GM19324 (cell line): ENCODE results near the gene CNTN2.

ENCODE experiments used
- ATAC-seq: cut with Tn5 transposase; IDR thresholded peaks from one replicate; pipeline ENCODE4 v1.9.1; 2021; ENCODE audit warnings: mild to moderate bottlenecking, moderate library complexity; ENCODE audit not compliant: unreplicated experiment, low FRiP score

Gene CNTN2

DNA sequence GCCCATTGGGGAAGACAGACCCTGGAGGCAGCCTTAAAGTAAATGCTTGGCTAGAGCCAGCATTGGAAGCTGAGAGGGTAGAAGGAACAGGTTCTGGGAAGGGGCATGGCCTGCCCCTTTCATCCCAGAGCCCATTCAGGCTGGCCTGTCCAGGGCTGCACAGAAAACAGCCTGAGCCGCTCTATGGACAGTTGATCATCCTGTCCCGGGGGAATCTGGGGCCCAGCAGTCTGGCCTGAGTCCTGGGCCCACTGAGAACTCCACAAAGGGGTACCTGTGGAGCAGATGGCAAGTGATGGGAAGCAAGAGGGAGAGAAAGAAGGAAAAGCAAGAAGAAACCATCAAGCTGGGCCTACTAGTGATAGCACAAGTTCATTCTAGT, 28.0 kb downstream of the CNTN2 start:
- no peak for ATAC-seq

DNA sequence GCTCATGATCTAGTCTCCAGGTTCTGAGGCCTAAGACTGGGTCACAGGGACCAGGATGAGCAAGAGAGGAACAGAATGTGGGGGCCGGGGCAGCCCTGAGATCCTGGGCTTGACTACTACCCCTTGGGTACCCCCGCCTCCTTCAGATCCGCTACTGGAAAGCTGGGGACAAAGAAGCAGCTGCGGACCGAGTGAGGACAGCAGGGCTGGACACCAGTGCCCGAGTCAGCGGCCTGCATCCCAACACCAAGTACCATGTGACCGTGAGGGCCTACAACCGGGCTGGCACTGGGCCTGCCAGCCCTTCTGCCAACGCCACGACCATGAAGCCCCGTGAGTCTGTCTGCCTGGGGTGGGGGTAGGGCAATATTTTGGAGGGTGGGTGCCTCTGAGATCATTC, 28.8 kb downstream of the CNTN2 start:
- ATAC-seq, result no peak

DNA sequence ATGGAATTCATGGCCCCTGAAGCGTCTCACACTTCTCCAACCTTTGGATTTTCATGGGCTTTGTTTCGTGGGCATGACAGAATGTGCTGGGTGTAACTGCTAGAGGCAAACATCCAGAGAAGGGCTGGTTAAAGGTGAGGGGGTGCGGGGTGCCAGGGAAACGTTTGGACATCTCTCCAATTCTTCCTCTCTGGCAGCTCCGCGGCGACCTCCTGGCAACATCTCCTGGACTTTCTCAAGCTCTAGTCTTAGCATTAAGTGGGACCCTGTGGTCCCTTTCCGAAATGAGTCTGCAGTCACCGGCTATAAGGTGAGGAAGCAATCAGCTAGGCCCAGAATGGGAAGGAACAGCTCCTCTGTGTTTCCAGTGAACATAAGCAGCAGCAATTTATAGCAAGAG, 29.3 kb downstream of the CNTN2 start:
- ATAC-seq, result no peak

DNA sequence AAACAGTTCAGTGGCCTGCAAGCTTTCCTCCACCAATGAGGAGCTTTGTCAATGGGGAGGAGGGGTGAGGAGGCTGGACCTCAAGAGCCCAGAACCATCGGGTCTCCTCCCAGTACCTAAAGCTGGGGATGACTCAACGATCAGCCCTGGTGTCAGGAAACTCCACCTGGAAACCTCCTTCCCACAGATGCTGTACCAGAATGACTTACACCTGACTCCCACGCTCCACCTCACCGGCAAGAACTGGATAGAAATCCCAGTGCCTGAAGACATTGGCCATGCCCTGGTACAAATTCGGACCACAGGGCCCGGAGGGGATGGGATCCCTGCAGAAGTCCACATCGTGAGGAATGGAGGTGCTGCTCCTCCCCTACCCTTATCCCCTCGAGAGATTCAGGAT, 29.9 kb downstream of the CNTN2 start:
- no peak for ATAC-seq

DNA sequence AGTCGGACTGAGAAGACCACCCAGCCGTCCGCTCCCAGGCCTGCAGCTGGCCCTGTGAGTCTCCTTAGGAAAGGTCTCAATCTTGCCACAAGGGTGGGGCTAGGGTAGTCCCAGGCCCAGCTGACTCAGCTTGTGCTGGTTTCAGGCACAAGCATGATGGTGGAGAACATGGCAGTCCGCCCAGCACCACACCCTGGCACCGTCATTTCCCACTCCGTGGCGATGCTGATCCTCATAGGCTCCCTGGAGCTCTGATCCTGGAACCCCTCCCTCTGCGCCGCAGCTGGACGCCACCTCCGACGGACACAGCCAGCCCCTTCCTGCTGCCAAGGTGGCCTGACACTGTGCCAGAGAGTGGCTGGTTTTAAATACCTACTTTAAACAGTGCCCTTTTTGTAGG, 30.5 kb downstream of the CNTN2 start:
- ATAC-seq, result no peak

DNA sequence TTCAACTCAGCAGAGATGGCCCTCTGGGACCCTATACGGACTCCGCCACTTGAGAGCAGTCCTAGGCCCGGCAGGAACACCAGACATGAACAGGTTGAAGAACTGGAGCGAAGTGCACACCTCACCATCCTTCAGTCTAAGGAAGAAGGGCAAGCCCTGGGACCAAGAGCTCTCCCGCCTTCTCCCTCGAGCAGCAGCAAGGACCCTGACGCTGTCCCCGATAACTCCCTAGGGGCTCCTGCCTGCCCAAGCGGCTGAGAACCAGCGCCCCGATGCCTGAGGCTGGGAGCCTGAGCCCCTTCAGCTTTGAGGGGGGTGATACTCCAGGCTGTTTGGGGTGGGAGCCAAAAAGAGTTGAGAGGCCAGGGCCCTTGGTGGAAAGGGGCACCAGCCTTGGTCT, 31.1 kb downstream of the CNTN2 start:
- no peak for ATAC-seq

DNA sequence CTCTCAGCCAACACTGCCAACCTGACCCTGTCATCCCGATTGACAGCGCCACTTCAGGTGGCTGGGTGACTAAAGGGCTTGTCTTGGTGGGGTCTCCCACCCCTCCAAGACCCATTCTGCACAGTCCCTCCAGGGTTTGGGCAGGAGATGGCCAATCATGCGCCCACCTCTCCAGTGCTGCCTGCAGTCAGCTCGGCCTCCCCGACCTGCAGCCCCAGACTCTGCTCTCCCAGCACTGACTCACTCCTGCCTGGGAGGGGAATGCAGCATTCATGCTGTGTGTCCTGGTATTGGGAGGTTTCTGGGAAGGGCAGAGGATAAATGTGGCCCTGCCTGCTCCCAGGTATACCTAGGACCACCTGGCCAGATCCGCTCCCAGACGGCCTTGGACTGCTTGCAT, 31.5 kb downstream of the CNTN2 start:
- ATAC-seq, result no peak

DNA sequence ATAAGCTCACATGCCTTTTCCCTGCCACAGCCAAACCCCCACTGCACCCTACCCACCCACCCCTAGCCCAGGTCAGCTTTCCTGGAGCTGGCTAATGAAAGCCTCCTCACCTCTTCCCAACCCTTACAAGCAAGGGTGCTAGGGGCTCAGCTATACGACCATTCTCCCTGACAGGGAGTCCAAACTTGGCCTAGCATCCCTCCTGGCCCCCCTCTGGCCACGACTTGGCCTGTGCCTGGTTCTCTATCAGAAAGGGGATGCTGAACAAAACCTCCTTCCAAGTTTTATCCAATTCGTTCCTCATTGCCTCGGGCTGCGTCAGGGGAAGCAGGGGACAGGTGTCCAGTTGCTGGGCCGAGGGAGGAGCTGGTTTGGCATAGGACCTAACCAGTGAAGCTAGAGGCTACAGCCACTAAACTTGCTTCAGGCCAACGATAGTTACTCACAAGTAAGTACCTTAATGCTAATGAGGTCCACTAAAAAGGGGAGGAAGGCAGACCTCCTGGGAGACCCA, 32.7 kb downstream of the CNTN2 start:
- ATAC-seq, result no peak

DNA sequence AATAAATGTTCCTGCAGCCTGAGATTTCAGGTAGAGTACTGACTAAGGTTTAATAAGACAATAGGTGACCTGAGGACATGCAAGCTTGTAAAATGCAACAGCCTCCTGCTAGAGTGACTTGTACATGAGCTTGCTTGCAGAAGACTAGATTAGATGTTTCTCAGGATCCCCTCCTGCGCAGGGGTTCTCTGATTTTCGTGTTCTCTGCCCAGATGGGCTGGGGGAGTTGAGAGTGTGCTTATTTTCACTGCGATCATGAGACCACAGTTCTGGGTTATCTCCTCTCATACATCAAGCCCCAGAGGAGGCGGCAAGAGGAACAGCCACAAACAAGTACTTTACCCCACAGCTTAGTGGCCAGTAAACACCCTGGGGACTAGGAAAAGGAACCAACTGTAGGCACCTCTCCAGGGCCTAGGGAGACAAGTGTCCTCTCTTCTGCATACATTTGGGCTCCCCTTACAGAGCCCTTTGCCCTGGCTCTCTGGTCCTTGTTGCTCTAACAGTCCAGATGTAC, 33.3 kb downstream of the CNTN2 start:
- no peak for ATAC-seq

DNA sequence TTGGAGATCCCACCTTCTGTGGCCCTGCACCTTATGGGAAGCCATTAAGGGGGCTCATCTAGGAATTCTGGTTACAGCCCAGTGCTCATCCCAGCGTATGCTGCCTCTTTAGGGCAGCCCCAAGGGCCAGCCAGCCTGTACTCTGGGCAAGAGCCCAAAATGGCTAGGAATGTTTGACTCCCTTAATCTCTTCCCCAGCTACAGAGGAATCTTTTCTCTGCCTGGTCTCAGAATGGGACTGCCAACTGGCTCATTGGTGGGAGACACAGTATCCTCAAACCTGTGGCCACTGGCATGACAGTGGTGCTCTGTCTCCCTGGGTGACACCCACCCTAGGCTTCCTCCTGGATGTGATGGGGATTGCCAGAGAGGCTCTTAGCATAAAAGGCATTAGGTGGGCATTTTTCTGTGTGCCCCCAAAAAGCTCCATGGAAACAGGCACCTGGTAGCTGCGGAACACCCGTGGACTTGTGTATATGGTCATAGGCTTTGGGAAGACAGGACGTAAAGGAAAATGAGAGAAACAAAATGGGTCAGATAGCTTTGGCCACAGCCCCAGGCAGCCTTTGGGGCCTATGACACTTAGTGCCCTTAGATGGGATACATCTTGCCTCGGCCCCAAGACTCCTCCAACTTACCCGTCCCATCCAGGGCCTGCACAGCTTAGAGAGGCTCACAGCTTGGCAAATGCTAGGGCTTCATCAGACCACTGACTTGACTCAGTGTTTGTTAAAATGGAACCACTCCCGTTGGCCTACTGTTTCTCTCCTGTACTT, 34.3 kb downstream of the CNTN2 start:
- no peak for ATAC-seq

DNA sequence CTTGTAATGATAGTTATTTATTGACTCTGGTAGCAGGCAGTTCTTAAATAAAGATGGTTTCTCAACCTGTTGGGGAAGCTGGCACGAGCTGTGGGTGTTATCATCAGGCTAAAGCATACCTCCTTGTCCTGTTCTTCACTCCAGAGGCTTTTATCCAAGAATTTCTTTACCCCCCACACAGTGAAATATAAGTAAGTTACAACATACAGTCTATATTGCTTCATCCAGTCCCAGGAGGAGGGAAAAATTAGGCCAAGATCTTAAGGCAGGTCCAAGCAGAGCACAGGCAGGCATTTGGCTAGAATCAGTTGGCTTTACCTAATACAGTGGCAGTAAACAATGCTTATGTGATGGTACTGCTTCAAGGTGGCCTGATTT, 34.9 kb downstream of the CNTN2 start:
- no peak for ATAC-seq

DNA sequence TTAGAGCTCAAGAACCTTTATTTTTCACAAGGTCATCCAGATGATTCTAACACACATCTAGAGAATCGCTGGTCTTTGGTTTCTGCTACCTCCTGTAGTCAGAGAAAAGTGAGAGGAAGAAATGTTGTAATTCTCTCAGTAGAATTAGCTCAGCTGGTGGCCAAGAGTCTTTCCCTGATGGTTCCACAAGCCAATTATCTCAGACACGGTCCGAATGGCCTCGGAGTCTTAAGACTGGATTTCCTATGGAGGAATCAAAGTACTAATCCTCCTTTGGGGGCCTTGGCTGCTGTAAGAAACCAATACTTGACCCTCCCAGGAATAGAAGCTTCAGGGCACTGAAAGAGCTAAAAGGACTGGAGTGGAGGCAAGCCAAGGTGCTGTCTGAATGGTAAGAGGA, 39.4 kb downstream of the CNTN2 start:
- no peak for ATAC-seq

DNA sequence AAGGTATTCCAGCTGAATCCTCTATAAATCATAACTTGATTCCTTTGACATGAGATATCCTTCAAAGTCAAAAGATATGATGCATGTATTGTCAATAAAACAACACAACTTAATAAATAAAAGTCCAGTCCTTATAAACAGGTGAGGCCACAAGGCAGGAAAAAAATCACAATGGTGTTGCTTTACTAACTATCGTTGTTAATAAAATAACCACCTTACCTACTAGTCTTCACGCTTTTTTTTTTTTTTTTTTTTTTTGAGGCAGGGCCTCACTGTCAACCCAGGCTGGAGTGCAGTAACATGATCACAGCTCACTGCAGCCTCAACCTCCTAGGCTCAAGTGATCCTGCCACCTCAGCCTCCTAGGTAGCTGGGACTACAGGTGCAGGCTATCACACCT, 41.3 kb downstream of the CNTN2 start, which contains the start of gene TMEM81:
TSS of gene TMEM81 (minus strand) at position 101 of the 400 bp plus-strand sequence. CDS start 140 bp downstream, outside the sequence.
- ATAC-seq, result no peak

DNA sequence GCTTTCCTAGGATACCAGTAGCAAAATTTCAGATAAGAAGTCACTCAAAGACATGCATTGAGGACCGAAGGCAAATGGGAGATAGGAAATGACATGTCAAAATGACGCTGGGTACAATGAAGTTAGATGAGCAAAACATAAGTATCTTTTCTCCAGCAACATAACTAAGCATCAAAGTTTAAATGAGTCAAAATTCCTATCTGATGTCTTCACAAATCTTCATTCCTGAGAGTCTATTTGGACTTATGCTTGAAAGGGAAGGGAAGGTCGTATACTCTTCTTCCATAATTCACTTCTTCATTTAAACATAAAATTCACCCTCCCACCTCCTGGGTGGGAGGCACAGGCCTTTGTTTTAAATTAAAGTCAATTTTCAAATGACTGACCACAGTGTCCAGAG, 45.3 kb downstream of the CNTN2 start:
- ATAC-seq, result no peak

DNA sequence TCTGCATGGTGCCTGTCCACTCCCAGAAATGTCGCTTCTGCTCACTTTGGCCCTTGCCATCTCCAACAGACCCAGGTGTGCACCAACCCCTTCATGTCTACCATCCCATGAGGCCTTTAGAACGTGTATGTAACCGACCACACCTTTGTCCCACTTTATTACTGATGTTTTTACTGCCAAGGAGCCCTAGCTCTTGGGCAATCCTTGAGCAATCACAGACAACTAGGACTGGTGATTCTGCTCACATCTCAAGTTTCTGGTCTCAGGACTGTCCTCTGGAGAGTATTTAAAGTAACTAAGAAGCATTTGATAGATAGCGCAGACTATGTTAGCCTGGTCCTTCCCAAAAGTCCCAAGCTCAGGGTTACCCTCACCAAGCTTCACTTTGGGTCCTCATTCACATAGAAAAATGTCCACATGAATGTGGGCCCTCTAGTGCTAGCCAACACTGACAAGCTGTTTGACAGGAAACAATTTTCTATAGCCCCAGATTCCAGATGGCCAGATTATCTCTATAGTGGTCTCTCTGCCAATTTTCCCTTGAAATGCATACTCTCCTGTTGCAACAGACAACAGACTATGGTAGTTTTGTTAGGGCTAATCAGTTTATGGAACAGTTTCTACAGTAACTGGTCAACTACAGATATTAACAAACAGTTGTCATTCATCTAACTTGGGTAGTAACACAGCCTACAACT, 48.2 kb downstream of the CNTN2 start:
- ATAC-seq, result no peak

DNA sequence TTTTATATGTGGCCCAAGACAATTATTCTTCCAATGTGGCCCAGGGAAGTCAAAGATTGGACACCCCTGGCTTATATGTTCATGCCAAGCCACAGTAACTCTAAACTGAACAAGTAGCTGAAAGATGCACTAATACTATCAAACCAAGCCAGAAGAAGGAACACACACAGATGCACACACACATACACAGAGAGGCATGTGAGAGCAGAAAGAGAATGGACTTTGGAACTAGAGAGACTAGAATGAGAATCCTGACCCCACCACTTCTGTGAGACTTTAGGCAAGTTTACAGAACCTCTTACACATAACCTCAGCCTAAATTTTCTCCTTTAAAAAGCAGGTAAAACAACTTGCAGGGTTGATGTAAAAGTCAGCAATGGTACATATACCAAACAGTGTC, 52.4 kb downstream of the CNTN2 start:
- no peak for ATAC-seq

DNA sequence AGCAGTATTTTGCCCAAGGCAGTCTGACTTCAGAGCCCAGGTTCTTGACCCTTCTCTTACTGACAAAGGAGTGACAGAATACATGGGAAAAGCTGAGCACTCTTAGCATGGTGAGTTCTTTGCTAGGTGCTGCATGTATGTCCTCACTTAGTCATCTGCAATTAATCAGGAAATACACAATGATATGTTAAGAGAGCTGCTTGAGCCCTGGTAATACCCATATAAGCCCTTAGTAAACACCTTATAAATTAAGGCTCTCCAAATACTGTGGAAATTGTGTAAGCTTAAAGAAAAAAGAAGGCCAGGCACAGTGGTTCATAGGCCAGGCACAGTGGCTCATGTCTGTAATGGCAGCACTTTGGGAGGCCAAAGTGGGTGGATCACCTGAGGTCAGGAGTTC, 55.2 kb downstream of the CNTN2 start:
- no peak for ATAC-seq

DNA sequence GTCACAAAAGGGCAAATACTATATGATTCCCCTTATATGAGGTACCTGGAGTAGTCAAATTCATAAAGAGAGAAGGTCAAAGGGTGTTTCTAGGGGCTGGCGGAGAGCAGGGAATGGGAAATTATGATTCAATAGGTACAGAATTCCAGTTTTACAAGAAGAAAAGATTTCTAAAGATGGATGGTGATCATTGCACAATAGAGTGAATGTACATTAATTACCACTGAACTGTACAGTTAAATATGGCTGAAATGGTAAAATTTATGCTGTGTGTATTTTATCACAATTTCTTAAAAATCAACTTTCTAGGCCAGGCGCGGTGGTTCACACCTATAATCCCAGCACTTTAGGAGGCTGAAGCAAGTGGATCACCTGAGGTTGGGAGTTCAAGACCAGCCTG, 59.4 kb downstream of the CNTN2 start:
- ATAC-seq, result no peak

DNA sequence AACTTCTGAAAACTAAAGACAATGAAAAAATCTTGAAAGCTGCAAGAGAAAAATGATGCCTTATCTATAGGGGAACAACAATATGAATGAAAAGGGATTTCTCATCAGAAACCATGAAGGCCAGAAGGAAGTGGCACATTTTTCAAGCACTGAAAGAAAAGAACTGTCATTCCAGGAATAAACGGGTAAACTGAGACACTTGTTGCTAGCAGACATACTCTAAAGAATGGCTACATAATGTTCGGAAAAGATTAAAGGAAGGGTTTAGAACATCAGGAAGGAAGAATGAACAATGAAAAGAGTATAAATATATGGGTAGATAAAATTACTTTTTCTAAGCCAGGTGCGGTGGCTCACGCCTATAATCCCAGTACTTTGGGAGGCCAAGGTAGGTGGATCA, 64.3 kb downstream of the CNTN2 start:
- ATAC-seq, result no peak

DNA sequence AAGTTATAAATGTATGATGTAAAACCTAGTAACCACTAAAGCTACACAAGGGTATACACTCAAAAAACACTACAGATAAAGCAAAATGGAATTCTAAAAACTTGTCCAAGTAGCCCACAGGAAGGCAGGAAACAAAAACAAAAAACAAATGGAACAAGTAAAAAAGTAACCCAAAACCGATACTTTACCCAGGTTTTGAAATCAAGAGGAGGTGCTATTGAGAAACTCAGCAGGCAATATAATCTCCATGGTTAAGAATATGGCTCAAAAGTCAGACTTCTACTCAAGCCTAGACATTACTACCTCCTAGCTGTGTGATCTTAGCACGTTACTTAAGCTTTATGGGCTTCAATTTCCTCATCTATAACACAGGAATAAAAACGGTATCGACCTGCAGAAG, 65.5 kb downstream of the CNTN2 start:
- ATAC-seq, result no peak

DNA sequence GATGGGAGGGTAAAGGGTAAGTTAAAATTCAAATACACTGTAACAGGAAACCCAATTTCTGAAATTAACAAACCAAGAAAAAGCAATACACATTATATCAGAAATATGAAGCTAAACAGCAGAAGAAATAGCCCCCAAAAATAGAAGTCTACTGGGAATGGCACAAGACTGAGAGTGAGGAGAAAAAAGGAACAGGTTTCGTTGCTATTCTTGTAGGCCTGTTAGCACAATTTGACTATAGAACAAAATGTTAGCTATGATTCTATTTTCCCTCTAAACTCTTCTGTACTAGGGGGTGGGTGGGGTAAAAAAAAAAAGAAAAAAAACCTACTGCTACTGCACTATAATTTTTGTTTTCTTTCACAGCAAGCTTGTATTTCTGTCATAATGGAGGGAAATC, 66.3 kb downstream of the CNTN2 start:
- ATAC-seq, result no peak

DNA sequence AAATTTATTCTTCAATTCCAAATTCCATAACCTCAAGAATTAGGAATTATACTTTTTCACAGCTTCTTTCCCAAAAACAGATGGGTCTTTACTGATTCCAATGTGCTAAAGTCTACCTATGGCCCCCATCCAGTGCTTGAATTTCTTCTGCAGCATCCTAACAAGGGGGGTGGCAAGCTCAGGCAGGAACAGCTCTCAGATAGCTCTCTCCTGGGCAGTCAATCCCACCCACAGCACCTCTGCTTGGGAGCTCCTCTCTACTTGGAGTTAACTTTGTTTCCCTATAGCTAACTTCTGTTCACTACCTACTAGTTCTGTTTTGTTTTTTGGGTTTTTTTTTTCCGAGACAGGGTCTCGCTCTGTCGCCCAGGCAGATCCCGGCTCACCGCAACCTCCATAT, 66.7 kb downstream of the CNTN2 start:
- ATAC-seq, result no peak
